Astrocyte (in vitro differentiated cells and primary cell): ENCODE measurements around the gene C10orf105.

Experiments used
- EZH2 ChIP-seq: IDR thresholded peaks from 2 replicates; pipeline ENCODE4 v1.6.1; 2012; ENCODE audit warnings: mild to moderate bottlenecking, low read length, inconsistent platforms; ENCODE audit not compliant: insufficient read depth
- TF ChIP-seq, protein P1 (sequence below): IDR thresholded peaks from 2 replicates; pipeline ENCODE4 v1.5.1; 2011; ENCODE audit warnings: low read depth, mild to moderate bottlenecking, inconsistent platforms, low read length, moderate library complexity; ENCODE audit not compliant: insufficient read depth

DNA sequence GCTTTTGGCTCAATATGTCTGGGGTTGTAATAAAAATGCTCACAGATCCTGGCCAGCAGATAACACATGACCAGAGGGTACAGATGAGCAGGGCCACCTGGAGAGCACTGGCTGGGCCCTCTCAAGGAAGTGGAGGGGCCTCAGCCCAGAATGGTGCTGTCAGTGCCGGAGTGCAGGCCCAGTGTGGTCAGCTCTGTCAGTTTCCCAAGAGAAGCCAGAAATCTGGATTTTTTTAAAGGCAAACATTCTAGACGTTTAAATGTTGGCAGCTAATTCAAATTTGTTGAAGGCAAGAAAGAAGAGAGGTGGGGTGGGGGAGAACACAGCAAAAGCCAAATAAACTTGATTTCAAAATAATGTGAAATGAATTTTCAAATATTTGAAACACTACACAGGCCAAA, 2.0 kb downstream of the C10orf105 start:
- TF ChIP-seq, protein P1, sequence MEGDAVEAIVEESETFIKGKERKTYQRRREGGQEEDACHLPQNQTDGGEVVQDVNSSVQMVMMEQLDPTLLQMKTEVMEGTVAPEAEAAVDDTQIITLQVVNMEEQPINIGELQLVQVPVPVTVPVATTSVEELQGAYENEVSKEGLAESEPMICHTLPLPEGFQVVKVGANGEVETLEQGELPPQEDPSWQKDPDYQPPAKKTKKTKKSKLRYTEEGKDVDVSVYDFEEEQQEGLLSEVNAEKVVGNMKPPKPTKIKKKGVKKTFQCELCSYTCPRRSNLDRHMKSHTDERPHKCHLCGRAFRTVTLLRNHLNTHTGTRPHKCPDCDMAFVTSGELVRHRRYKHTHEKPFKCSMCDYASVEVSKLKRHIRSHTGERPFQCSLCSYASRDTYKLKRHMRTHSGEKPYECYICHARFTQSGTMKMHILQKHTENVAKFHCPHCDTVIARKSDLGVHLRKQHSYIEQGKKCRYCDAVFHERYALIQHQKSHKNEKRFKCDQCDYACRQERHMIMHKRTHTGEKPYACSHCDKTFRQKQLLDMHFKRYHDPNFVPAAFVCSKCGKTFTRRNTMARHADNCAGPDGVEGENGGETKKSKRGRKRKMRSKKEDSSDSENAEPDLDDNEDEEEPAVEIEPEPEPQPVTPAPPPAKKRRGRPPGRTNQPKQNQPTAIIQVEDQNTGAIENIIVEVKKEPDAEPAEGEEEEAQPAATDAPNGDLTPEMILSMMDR = no peak
- TF ChIP-seq EZH2 = no peak
